Stimulated activated CD4-positive, alpha-beta T cell treated with anti-CD3 and anti-CD28 coated beads, Interleukin-1b, Interleukin-23, amount 100 ng/mL, for 48 hours (primary cell): ENCODE results near the gene ENTR1.

ENCODE experiments used
- DNase-seq: peaks from one replicate; pipeline ENCODE4 v3.0.0-alpha.2; 2020

Gene ENTR1

DNA sequence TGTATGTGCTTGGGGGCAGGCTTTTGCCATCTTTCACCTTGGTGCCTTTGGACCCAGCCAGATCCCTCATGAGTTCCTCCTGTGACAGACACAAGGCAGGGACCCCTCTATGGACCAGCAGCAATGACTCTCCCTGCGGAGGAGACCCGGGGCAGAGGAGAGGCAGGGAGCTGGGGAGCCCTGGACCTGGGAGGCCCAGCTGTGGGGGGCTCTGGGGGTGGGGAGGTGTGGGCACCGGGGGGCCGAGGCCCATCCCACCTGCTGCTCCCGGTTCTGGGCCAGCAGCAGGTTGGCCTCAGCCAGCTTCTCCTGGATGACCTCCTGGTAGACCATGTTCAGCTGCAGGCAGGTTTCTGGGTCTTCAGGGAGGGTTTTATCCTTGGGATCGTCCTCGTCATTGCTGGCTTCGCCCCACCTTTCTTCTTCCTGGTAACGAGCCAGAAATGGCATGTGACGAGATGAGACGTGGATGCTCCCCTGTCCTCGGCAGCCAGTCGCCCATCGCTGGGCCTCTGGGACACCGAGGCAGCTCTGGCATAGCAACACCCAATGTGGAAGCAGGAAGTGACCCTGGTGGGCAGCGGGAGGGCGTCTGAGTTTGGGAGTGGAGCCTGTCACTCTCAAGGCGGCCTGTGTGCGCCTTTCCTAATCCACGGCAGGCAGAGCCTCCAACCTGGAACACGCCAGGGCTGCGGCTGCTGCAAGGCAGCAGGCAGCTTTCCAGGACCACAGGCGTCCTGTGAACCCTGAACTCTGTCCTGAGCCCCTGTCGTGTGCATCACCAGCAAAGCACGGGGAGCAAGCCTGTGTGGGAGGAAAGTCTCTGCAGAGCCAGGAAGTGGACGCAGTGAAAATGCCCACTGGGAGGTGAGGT is 14.8 kb downstream of the ENTR1 start:
- no peak for DNase-seq

DNA sequence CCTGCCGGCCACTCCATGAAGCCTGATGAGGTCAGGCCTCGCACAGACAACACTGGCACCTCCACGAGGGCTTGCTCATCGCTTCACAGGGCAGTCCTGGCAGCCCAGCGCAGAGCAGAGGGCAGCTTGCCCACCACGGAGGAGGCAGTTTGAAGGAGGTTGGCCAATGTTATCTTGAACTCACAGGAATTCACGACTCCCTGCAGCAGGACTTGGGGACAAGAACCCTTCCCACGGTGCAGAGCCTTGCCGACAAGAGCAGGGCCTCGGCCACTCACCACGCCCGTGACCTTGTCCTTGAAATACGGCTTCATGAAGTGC is 15.4 kb downstream of the ENTR1 start:
- DNase-seq: no peak

- DNase-seq: no peak
These were observed 15.9 kb downstream of the ENTR1 start for GRCh38 chr9:136394312-136395019.

DNA sequence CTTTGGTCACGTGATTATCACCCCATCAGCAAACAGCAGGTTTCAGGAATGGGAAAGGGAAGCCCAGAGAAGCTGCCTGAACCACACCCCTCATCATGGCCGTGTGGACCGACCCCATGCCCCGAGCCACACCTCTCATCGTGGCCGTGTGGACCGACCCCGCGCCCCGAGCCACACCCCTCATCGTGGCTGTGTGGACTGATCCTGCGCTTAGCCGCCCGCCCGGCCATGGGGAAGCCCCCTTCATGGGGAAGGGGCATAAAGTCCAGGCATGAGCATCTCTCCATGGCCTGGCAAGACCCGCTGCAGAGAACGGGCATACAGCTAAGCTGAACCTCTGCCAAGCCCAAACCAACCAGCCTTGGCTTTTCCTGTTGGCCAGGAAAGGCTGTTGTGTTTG is 16.9 kb downstream of the ENTR1 start:
- no peak for DNase-seq

DNA sequence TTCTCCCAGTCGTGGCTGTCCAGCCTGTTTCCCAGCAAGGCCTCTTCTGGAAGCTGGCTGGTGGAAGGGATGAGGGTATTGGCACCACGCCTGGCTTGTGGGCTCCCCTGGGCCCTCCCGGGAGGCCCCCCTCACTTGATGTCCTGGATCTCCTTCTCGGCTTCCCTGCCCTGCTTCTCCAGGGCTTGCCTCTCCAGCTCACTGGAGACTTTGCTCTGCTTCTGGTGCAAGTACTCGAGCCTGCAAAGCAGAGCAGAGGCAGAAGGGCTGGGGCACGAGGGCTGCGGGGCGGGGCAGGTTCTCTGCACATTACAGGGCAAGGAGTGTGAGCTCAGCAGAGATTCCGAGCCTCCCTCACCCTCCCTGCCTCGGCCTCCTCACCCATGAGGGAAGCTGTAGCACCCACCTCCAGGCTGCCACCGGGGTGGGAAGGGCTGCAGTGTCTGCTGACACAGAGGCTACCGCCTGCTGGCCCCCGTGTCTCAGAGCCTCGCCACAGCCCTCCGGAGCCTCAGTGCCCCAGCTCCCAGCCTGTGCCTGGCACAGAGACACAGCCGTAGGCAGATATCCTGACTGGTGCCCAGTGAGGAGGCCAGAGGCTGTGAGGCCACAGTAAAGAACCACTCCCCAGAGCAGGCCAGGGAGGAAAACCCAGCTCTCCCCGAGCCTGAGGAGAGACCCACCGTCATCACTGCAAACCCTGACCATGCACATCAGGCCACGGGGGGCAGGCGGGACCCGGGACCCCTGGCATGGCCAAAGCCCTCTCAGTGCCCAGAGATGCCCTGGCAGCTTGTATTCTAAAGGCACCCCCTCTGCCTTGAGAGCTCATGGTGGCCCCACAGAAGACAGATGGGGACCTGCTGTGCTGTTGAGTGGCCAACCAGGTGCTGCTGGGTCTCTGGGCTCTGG is 17.6 kb downstream of the ENTR1 start:
- no peak for DNase-seq

DNA sequence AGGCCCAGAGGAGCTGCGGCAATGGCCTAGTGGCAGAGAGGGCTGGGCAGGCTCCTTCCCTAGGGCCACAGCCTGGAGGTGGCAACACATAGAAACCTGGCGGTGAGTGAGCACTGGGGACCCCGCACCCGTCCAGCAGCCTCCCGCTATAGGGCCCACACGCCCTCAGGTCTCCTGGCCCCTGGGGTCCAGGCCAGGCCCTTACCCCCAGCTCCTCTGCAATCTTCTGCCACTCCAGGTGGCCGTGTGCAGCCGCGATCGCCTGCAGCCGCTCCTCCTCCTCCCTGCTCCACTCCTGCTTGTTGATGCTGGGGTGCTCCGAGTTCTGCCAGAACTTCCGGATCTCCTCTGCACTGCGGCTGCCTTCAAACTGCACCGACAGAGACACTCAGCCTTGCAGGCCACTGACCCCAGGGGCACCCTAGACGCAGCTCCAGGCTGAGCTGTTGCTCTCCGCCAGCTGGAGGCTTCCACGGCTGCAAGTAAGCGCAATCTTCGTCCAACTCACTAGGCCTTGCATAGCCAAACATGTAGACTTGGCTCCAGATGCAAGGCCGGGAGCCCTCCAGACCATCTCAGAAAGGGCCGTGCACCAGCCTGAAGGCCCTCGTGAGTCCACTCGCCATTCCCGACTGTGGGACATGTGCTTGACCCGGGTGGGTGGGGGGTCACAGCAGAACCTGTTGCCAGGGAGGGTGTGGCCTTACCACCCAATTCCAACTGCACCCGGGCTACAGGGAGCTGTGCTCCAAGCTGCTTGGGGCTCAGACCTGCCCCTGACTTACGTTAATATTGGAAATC is 18.5 kb downstream of the ENTR1 start:
- no peak for DNase-seq

GRCh38 chr9:136389396-136389795 is 21.0 kb downstream of the ENTR1 start:
- DNase-seq: no peak

DNA sequence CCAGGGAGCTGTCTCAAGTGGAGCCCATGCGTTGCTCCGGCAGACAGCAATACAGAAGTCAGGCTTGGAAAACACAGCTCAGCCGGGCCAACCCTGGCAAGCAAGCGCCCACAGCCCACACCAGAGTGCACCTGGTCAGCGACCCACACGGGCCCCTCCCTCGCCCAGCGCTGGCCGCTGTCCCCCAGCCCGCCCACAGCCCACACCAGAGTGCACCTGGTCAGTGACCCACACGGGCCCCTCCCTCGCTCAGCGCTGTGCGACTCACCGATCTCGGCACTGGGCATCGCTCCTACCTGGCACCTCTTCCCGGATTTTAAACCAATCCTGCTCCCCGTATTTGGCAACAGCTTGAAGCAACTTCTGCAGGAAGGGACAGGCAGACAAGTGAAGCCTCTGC is 23.2 kb downstream of the ENTR1 start:
- DNase-seq: no peak

- DNase-seq: no peak
These were observed 24.4 kb downstream of the ENTR1 start for GRCh38 chr9:136386018-136386417.

DNA sequence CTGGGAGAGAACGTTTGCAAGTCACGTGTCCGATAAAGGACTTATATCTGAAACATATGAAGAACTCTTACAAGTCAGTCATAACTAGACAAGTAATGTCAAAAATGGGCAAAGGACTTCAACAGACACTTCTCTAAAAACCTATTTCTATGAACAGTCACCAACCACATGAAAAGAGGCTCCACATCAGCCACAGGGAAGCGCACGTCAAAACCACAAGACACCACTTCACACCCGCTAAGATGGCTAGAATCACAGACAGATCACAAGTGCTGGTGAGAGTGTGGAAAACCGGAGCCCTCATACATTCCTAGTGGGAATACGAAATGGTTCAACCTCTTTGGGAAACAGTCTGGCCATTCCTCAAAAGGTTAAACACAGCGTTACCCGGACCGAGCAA is 25.4 kb downstream of the ENTR1 start:
- peak; percentile 52 for DNase-seq

- DNase-seq: no peak
These were observed 27.0 kb downstream of the ENTR1 start for GRCh38 chr9:136383436-136383835.

- no peak for DNase-seq
These were observed 28.4 kb downstream of the ENTR1 start for GRCh38 chr9:136381966-136382513.

- DNase-seq: no peak
These were observed 29.1 kb downstream of the ENTR1 start for GRCh38 chr9:136381311-136381710.

DNA sequence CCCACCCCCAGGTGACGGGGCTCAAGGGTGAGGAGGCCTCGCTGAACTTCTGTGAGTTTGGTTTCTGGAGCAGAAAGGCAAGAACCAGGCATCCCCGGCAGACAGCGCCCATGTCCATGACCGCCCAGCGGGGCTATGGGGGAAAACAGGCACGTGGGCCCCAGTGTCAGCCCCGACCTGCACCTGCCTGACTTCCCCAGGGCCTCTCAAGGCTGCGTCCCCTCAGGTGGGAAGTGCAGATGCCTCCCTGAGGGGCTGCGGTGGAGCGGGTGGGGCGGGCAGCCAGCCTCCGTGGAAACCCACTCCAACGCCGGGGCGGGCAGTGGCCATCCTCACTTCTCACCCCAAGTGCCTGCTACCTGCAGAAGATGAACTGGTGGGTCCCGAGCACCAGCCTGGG is 30.0 kb downstream of the ENTR1 start:
- DNase-seq: no peak

GRCh38 chr9:136379891-136380290 is 30.5 kb downstream of the ENTR1 start:
- DNase-seq: no peak

GRCh38 chr9:136379401-136379800 is 31.0 kb downstream of the ENTR1 start:
- DNase-seq: no peak

- DNase-seq: no peak
These were observed 31.5 kb downstream of the ENTR1 start for GRCh38 chr9:136379003-136379287.

DNA sequence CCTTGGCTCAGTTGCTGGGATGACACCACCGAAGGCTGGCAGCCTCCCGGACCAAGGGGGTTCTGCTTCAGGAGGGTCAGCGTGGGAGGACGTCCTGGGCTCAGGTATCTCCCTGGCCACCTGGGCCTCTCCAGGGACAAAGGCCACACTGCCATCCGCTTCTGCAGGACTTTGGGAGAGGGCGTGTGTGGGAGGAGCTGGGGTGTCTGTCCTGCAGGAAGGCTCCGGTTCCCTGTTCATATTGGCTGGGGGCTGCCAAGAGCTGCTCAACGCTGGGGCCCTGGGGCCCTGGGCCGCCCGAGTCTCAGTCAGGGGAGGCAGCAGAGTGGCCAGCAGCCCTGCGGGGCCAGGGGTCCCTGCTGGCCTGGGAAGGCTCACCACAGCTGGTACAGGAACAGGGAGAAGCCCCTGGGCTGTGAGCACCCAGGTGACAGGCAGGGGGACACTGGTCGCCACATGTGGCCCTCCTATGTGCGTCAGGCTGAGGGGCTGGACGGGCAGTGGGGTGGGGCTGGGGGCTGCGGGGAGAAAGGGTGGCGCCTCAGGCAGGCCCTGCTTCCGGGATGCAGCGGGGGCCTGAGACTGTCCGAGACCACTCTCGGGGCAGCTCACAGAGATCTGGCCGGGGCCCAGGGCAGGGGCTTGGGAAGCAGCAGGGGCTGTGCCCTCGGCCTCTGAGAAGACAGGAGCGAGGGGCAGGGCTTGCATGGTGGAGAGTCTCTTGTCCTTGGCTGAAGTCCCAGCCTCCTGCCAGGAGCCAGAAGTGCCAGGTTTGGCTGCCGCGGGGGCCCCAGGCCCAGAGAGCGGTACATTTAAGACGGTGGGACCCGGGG is 32.0 kb downstream of the ENTR1 start:
- DNase-seq: no peak

DNA sequence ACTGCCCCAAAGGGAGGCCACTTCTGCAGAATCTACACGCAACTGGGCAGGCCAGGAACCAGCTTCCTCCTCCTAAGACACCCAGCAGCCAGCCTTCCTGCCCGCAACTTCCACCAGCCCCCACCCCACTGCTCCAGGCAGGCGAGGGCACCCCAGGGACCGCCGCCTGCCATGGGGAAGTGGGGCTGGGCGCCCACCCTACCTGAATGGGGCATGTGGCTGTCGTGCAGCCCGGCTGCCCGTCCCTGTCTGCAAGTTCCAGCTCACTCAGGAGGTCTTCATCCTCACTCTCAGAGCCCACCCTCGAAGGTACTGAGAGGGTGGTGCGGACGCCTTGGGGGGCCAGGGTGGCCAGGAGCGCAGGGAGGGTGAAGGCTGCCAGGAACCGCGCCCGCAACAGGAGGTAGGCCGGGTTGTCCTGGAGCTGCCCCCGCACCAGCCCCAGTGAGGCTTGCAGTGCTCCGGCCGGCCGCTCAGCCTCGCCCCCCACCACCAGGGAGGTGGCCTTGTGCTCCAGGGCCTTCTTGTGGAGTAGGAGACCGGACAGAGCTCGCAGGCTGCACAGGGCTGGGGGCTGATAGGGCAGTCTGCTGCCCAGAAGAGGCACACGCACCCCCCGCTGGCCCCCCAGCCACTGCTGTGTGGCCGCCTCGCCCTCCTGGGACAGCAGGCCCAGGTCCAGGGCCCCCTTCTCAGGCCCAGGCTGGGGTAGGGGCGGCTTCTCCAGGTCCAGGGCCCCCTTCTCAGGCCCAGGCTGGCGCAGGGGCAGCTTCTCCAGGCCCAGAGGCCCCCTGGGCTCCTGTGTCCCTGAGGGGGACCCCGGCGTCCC is 32.9 kb downstream of the ENTR1 start:
- no peak for DNase-seq

DNA sequence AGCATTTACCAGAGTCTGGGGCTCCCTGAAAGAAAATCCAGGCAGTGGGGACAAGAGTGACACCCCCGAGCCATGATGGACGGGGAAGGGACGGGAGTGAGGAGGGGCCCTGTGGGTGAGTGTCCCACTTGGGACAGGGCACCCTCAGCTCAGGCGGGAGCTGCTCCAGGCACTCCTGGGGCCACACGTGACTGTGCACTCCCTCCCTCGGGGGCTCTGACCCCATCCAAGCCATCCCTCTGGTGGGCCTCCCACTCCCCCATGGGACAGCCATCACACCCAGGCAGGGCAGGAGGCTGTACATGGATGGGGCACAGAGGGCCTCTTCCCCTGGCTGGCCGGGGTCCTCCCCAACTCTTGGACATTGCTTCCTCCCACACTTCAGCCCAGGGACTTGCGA is 34.0 kb downstream of the ENTR1 start:
- DNase-seq: no peak

DNA sequence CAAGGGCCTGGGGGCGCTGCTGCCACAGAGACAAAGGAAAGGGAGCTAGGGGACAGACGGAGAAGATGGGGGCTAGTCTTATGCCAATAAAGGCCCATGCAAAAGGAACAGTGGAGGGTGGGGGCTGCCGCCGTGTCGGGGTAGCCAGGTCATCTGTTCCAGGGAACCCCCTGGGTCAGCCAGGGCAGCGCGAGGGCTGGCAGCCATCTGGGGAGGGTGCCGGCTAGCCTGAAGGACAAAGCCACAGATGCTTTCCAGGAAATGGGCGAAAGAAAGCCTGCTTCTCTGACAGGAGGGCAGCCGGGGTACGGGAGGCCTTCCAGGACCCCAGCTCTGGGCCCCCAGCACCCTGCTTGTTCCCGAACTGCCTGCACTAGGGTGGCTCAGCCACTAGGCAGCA is 35.3 kb downstream of the ENTR1 start:
- DNase-seq: no peak
